RPMI8226 (cell line): Measurements from ENCODE around the gene IQUB.
"Not testable (repeated sequence)": the region's sequence is repeated elsewhere in the genome, so short reads cannot be mapped to it uniquely, and the experiment has no call there.

Experiments
- DNase-seq: peaks from one replicate; pipeline ENCODE4 v3.0.0-alpha.2; 2015

IQUB gene

GRCh38 chr7:123534383-123535260, at the start of gene IQUB:
Gene IQUB, minus strand, starts transcription at chr7:123534595. Its CDS starts 22,255 bp downstream, at chr7:123512340.
- peak; percentile 98 for DNase-seq

GRCh38 chr7:123583821-123584220, 49.4 kb upstream of the IQUB start:
- DNase-seq: no peak

- no peak for DNase-seq
Observed at GRCh38 chr7:123581162-123581459, 46.7 kb upstream of the IQUB start.

- DNase-seq: peak; percentile 43
Observed at GRCh38 chr7:123580406-123581161, 46.2 kb upstream of the IQUB start.

- no peak for DNase-seq
Observed at GRCh38 chr7:123579416-123579815, 45.0 kb upstream of the IQUB start.

GRCh38 chr7:123573896-123574467, 39.6 kb upstream of the IQUB start:
- no peak for DNase-seq

GRCh38 chr7:123573341-123573740, 38.9 kb upstream of the IQUB start:
- DNase-seq: no peak

GRCh38 chr7:123571684-123572083, 37.3 kb upstream of the IQUB start:
- DNase-seq: no peak

- no peak for DNase-seq
Observed at GRCh38 chr7:123571187-123571586, 36.8 kb upstream of the IQUB start.

GRCh38 chr7:123570390-123571182, 36.2 kb upstream of the IQUB start:
- DNase-seq: no peak

GRCh38 chr7:123569352-123570010, 35.1 kb upstream of the IQUB start:
- DNase-seq: no peak

- DNase-seq: no peak
Observed at GRCh38 chr7:123562121-123562520, 27.7 kb upstream of the IQUB start.

- no peak for DNase-seq
Observed at GRCh38 chr7:123558289-123558874, 24.0 kb upstream of the IQUB start.

- peak; percentile 100 for DNase-seq
Observed at GRCh38 chr7:123557398-123558288, 23.2 kb upstream of the IQUB start, which contains the start of gene NDUFA5. Gene NDUFA5, minus strand, starts transcription at chr7:123557818. Its CDS starts 23 bp downstream, at chr7:123557795.

- DNase-seq: peak; percentile 11
Observed at GRCh38 chr7:123557016-123557397, 22.6 kb upstream of the IQUB start.

GRCh38 chr7:123555484-123555883, 21.1 kb upstream of the IQUB start:
- no peak for DNase-seq

- no peak for DNase-seq
Observed at GRCh38 chr7:123553159-123553558, 18.8 kb upstream of the IQUB start.

GRCh38 chr7:123552641-123553040, 18.2 kb upstream of the IQUB start:
- DNase-seq: no peak

- DNase-seq: not testable (repeated sequence)
Observed at GRCh38 chr7:123552134-123552533, 17.7 kb upstream of the IQUB start.

- no peak for DNase-seq
Observed at GRCh38 chr7:123548406-123548805, 14.0 kb upstream of the IQUB start.

- no peak for DNase-seq
Observed at GRCh38 chr7:123539871-123540270, 5.5 kb upstream of the IQUB start.
